ENCODE measurements around the gene CELF5.
"Not testable (repeated sequence)": the region's sequence is repeated elsewhere in the genome, so short reads cannot be mapped to it uniquely, and the experiment has no call there.

The CELF5 gene

DNA sequence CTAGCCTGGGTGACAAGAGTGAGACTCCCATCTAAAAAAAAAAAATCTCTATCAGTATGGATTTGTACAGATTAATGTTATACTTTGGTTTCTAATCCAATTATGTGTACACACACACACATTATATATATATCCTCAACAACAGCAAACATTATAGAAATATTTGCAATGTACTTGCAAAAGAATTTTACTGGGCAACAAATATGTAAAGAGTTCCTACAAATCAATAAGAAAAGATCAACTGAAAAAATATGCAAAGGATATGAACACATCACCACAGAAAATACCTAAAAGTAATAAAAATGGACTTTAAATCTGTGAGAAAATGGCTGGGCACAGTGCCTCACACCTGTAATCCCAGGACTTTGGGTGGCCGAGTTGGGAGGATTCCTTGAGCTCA is 101.0 kb downstream of the CELF5 start:
- no peak for DNase-seq

DNA sequence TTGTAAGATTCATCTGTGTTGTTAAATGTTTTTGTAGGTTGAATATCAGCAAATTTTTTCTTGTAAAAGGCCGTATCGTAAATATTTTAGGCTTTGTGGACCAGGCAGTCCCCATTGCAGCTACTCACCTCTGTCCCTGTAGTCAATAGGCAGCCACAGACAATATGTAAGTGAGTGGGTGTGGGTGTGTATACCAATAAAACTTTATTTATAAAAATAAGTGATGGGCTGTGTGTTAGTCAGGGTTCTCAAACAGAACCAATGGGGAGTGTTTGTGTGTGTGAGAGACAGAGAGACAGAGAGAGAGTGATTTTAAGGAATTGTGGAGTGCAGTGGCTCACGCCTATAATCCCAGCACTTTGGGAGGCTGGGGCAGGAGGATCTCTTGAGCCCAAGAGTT is 104.3 kb downstream of the CELF5 start:
- no peak for DNase-seq

DNA sequence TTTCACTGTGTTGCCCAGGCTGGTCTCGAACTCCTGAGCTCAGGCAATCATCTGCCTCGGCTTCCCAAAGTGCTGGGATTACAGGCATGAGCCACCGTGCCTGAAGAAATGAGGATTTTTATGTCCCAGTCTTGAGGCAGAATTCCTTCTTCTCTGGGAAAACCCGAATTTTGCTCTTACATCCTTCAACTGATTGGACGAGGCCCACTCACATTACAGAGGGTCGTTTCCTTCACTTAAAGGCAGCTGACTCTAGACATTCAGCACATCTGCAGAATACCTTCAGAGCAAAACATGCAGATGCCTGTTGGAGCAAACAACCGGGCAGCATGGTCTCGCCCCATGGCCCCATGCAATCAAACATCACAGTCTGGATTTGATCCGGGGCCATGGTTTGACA is 105.6 kb downstream of the CELF5 start:
- DNase-seq, result no peak

DNA sequence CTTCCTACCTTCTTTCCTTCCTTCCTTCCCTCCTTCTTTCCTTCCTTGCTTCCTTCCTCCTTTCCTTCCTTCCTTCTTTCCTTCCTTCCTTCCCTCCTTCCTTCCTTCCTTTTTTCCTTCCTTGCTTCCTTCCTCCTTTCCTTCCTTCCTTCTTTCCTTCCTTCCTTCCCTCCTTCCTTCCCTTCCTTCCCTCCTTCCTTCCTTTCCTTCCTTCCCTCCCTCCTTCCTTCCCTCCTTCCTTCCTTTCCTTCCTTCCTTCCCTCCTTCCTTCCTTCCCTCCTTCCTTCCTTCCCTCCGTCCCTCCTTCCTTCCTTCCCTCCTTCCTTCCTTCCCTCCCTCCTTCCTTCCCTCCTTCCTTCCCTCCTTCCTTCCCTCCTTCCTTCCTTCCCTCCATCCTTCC is 107.8 kb downstream of the CELF5 start:
- not testable (repeated sequence) for DNase-seq

DNA sequence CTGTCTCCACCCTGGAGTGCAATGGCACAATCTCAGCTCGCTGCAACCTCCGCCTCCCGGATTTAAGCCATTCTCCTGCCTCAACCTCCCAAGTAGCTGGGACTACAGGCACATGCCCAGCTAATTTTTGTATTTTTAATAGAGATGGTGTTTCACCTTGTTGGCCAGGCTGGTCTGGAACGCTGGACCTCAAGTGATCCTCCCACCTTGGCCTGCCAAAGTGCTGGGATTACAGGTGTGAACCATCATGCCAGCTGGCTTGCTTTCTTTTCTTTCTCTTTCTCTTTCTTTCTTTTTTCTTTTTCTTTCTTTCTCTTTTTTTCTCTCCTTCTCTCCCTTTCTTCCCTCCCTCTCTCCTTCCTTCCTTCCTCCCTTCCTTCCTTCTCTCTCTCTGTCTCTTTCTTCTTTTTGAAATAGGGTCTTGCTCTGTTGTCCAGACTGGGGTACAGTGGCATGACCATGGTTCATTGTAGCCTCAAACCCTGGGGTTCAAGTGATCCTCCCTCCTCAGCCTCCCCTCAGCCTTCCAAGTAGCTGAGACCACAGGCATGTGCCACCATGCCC is 108.6 kb downstream of the CELF5 start:
- DNase-seq, result no peak

DNA sequence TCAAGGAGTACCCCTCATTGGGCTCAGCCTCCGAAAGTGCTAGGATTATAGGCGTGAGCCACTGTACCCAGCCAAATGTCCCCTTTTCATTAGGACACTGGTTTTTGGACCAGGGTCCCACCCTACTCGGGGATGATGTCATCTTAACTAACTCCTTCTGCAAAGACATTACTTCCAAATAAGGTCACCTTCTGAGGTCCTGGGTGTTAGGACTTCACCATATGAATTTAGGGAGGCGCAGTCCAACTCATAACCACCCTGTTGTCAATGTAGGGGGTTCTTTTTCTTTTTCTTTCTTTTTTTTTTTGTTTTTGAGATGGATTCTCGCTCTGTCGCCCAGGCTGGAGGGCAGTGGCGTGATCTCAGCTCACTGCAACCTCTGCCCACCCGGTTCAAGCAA is 109.2 kb downstream of the CELF5 start:
- DNase-seq, result no peak

DNA sequence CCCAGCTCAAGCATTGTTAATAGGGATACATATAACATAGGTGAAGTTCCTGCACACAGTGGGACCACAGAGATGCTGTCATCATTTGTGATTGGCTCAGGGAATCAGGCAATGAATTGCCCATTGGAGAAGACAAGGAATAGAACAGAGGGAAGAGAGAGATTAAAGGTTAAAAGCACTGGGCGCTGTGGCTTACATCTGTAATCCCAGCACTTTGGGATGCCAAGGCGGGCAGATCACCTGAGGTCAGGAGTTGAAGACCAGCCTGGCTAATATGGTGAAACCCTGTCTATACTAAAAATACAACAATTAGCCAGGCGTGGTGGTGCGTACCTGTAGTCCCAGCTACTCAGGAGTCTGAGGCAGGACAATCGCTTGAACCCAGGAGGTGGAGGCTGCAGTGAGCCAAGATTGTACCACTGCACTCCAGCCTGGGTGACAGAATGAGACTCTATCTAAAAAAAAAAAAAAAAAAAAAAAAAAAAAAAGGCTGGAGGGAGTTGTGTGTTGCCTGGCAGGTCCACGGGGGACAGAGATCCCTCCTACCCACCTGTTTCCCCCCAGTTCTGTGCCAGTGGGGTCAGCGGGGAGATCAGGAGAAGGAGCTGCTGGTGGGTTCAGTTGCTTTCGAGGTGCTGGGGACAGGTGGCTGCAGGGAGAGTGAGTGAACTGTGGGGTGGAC is 110.4 kb downstream of the CELF5 start:
- not testable (repeated sequence) for DNase-seq

DNA sequence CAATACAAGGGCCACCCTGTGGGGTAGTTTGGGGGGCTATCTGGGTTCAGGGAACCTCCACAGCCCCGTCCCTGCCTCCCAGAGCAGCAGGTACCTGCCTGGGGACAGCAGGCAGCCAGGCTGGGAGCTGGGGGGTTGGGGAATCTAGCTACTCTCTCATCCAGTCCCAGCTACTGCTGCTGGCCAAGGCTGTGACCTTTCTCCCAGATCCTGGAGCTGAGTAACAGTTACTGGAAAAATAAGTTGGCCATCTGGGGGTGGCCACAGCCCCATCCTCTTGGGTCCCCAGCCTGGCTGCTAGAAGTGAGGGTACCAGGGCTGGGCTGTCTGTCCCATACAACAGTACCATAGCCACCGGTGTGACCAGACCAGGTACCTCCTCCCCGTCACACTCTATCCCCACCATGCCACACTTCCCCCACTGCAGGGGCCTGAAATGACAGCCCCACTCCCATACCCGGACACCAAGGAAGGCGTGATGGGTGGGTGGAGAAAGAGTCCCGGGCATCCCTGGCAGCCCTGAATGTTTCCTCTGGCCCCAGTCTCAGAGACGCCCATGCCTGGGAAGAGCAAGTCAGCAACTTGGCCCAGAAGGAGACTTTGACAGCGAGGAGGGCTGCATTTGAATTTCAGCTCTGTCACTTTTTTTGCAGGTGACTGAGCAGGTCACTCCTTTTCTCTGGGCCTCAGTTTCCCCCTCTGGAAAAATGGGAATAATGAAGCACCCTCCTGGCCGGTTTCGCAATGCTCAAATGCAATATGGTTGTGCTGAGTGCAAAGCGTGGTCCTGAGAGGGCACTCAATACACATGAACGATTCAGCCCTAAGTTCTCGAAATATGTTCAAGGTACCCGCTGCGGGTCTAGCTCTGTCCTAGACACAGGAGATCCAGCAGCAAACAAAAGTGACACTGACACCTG is 111.2 kb downstream of the CELF5 start:
- no peak for DNase-seq

DNA sequence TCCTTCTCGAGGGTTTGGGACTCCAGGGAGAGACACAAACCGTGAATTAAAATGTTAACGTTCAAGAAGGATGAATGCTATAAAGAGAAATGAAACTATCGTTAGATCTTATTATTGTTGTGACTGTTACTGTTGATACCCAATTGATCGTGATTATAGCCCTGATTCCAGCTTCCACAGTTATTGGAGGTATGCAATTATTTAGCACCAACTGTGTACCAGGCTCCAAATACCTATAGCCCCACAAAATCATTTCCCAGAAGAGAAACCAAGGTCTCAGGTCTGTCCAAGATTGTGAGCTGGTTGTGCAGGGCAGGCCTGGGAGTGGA is 111.9 kb downstream of the CELF5 start:
- DNase-seq, result no peak

DNA sequence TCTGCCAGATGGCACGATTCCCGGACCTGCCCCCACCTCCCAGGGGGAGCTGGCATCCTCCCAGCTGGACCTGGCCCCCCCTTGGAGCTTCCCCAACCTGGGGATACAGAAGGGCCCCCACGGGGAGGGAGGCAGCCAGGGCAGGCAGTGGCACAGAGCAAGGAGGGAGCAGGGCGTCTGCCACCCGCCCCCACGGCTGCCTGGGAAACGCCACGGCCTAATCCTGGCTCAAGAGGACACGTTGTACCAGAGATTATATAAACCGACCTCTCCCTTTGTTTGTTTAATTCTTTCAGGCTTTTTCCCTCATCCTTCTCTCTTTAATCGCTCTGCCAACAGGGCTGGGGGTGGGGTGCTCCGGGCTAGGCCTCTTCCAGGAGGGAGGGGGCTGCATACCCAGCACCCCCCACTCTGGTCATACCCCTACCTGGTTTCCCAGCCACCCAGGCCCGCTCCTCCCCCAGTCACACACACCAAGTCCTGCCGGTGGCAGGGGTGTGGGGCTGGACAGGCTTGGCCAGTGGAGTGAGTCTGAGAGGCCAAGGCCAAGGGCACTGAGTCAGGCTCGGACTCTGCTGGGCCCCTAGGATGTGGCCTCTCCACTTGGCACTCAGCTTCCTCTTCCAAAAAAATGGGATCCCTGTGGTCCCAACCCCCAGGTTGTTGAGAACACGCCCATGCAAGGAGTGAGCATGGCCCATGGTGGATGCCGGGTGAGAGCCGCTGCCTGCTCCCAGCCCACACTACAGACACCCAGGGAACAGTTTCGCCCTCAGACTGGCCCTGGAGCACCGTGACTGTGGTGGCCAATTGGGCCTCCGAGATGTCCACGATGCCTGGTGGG is 112.4 kb downstream of the CELF5 start:
- peak; percentile 43 for DNase-seq

DNA sequence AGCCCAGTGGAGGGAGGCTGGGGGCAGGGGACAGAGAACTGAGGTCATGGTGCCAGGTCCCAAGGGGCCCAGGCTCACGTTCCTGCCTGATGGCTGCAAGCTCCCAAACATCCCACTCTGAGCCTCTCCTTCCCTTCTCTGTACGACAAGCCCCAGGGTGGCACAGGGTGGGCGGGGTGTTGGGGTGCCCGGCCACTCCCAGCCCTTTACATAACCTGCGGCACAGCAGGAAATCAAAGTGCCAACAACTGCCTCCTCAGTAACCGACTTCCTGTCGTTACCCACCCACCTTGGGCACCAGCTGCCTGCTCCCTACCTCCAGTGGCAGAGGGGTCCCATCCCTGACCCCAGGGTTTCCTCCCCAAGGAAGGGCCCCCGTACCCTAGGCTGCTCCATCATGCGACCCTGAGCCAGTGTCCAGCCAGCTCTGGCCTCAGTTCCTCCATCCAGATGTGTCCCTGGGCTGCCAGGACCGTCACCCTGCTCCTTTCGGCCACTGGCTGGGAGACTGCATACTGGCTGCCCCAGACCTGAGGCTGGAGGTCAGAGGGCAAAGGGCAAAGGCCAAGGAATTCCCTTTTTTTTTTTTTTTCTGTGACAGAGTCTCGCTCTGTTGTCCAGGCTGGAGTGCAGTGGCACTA is 114.2 kb downstream of the CELF5 start:
- no peak for DNase-seq

DNA sequence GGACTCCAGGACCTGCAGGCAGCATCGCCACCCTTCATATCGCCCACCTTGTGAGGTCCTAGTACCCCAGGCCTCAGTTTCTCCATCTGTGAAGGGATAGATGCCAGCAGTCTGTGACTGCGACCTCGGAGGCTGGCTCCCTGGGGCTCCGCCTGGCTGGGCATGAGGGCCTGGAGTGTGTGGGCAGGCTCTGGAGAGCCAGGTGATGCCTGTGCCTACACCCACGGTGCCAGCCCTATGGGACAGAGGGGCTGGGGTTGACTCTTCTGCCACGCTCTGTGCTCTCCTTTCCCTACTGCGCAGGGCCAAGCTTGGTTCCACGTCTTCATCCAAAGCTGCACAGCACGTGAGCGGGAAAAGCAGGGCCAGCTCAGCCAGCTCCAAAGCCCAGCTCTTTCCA is 115.9 kb downstream of the CELF5 start:
- no peak for DNase-seq

DNA sequence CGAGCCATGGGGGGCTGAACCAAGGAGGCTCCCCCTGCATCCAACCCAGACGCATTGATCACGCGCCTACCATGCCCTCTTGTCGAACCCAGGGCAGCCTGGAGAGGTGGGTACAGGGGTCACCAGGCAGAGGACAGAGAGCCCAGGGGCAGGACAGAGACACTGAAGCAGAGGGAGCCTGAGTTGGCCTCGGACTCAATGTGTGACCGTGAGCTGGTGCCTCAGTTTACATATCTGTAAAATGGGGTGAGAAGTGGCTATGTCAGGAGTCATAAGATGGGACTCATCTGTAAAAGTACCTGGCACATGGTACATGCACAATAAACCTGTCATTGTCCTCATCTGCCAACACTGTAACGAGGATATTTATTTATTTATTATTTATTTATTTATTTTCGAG is 117.8 kb downstream of the CELF5 start:
- DNase-seq, result no peak

DNA sequence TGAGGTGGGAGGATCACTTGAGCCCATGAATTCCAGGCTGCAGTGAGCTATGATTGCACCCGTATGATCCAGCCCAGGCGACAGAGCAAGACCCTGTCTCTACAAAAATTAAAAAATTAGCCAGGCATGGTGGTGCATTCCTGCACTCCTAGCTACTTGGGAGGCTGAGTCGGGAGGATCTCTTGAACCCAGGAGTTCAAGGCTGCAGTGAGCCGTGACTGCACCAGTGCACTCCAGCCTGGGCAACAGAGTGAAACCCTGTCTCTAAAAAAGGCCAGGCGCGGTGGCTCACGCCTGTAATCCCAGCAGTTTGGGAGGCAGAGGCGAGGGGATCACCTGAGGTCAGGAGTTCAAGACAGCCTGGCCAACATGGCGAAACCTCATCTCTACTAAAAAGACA is 118.5 kb downstream of the CELF5 start:
- not testable (repeated sequence) for DNase-seq

DNA sequence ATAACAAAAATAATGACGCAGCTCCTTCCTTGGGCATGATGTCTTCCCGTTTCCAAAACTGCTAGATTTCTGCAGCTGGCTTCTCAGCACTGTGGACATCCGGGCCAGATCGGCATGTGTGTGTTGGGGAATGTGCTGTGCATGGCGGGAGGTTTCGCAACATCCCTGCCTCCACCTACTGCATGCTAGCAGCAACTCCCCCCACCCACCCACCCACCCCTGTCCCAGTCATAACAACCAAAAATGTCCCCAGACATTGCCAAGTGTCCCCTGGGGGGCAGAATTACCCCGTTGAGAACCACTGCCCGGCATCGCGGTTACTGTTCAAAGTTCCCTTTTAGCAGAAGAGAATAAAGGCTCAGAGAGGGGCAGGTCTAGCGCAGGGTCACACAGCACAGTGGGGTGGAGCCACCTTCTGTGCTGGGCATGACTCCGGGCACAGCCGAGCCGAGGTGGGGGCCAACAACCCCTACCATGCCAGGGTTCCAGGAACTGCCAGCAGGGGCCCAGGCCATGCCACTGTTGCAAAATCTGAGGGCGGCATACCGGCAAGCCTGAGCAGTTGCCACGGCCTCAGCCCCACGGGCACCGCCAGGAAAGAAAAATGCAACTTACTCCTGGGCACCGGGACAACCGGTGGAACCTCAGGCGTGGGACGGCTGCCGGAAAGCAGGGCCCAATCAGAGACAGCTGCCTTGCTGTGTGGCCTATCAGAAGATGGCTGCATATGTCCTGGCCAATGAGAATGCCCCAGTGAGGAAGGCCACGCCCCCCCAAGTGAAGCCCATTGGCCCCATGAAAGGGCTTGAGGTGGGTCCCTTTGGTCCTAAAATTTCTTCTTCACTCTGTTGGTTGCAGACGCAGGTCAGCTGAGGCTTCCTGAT is 119.4 kb downstream of the CELF5 start:
- DNase-seq, result peak; percentile 48

DNA sequence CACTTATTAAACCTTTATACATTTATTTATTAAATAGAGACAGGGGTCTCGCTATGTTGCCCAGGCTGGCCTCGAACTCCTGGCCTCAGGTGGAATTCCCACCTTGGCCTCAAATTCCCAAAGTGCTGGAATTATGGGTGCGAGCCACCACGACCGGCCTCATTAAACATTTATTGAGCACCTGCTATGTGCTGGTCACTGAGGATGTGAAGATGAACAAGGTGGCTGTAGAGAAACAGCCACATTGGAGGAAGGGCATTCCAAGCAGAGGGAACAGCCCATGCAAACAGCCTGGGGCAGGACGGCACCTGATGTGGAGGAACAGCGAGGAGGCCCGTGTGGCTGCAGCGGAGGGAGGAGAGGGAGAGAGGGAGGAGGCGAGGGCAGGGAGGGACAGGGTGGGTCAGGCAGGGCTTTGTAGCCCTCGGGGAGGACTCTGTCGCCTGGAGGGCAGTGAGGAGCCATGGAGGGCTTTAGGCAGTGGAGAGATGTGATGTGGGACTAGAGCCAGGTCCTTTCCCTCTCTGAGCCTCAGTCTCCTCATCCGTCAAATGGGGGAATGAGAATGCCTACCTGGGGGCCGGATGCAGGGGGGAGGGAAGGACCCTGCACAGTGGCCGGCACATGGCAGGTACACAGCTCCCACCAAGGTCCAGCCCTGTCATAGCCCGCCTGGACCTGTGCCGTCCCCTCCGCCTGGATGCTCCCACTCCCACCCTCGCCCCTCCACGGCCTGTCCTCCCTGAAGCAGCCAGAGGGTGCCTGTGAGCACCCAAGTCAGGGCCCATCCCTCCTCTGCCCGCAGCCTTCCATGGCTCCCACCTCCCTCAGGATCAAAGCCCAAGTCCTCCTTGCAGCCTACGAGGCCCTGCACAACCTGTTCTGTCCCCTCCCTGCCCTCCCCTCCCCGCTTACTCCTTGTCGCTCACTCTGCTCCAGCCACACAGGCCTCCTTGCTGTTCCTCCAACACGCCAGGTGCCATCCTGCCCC is 120.4 kb downstream of the CELF5 start:
- DNase-seq, result no peak

DNA sequence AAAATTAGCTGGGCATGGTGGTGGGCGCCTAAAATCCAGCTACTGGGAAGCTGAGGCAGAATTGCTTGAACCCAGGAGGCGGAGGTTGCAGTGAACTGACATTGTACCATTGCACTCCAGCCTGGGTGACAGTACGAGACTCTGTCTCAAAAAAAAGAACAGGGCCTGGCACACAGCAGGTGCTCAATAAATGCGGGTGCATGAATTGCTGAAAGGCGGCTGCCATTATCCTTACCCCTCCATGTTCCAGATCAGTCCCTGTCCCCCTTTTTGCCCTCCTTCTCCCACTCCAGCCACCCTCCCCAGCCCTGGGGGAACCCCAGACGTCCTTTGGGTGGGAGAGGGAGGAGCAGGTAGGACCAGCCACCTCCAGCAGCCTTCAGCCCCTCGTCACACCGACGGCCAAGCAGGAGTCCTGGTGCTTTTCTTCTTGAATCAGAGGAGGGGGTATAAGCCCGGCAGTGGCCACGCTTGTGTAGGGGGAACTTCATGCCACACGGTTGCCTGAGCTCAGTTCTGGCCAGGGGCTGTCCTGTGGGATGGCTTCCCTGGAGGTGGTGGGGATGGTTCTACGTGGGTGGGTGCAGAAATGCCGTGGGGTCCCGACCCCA is 121.5 kb downstream of the CELF5 start:
- no peak for DNase-seq
